Measurements from ENCODE around the gene FXYD7. TPM values are rescaled to one million over a fixed set of nuclear protein-coding genes. Genes with fewer than 3 reads are reported as not detected.

FXYD7 gene
- polyA plus RNA-seq, 1 donor (not counting 4 experiments of a cell fraction or from before 2014, with no cell fraction given), result not detected

- Histone ChIP-seq H3K36me3 (ENCODE audit: control insufficient read depth in 2 of 2, extremely low read depth in 1 of 2, insufficient read depth in 2 of 2, low read length in 2 of 2) (peaks cover 0 to 4% of the 10 kb centered on the region in 2 experiments), H3K4me1 (ENCODE audit: control insufficient read depth, extremely low read depth, insufficient read depth, low read length) (peaks cover 13% of the 10 kb centered on the region), H3K4me3 (ENCODE audit: control insufficient read depth in 2 of 3, extremely low read depth in 1 of 3, insufficient read depth in 2 of 3, low read depth in 1 of 3, low read length in 3 of 3) (no peak overlapping the region), H3K79me2 (ENCODE audit: control insufficient read depth, insufficient read depth, low read length) (no peaks in the 10 kb centered on the region), H3K27me3 (ENCODE audit: control insufficient read depth, extremely low read depth, insufficient read depth, low read length) (no peaks in the 10 kb centered on the region), H4K20me1 (ENCODE audit: control insufficient read depth, extremely low read depth, insufficient read depth, low read length) (no peaks in the 10 kb centered on the region), H3K9me1 (ENCODE audit: control insufficient read depth, extremely low read depth, insufficient read depth, low read length) (no peaks in the 10 kb centered on the region), H3K4me2 (ENCODE audit: control insufficient read depth, extremely low read depth, insufficient read depth, low read depth, low read length) (no peak overlapping the region), H3K9ac (ENCODE audit: control insufficient read depth, extremely low read depth, insufficient read depth, low read length) (no peak overlapping the region), H3K9me3 (ENCODE audit: control insufficient read depth, low read depth, low read length) (no peaks in the 10 kb centered on the region), H3K27ac (ENCODE audit: control insufficient read depth, insufficient read depth, low read length) (no peak overlapping the region), H2AFZ (ENCODE audit: control insufficient read depth, low read length) (no peak overlapping the region)
- dilution Hi-C loops (cut with MboI; ENCODE audit: extremely low pct_ligation_motif_present, low sequenced_read_pairs), result no loop called here
- TF ChIP-seq, protein P1, sequence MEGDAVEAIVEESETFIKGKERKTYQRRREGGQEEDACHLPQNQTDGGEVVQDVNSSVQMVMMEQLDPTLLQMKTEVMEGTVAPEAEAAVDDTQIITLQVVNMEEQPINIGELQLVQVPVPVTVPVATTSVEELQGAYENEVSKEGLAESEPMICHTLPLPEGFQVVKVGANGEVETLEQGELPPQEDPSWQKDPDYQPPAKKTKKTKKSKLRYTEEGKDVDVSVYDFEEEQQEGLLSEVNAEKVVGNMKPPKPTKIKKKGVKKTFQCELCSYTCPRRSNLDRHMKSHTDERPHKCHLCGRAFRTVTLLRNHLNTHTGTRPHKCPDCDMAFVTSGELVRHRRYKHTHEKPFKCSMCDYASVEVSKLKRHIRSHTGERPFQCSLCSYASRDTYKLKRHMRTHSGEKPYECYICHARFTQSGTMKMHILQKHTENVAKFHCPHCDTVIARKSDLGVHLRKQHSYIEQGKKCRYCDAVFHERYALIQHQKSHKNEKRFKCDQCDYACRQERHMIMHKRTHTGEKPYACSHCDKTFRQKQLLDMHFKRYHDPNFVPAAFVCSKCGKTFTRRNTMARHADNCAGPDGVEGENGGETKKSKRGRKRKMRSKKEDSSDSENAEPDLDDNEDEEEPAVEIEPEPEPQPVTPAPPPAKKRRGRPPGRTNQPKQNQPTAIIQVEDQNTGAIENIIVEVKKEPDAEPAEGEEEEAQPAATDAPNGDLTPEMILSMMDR (optimal IDR thresholded peaks at IDR 0.05 in 1 of 3, IDR thresholded peaks at IDR 0.05 in 1 of 3, conservative IDR thresholded peaks at IDR 0.05 in 1 of 3; ENCODE audit: extremely low read depth in 1 of 3, insufficient read depth in 2 of 3, low read length in 3 of 3), result no peak
- TF ChIP-seq EZH2 (IDR thresholded peaks at IDR 0.05; ENCODE audit: low read length), result no peak
- no peak for DNase-seq (ENCODE audit: low read depth, low spot score)
- no peak for FAIRE-seq
Observed at GRCh38 chr19:35174226-35174625, 31.2 kb downstream of the FXYD7 start.

DNA sequence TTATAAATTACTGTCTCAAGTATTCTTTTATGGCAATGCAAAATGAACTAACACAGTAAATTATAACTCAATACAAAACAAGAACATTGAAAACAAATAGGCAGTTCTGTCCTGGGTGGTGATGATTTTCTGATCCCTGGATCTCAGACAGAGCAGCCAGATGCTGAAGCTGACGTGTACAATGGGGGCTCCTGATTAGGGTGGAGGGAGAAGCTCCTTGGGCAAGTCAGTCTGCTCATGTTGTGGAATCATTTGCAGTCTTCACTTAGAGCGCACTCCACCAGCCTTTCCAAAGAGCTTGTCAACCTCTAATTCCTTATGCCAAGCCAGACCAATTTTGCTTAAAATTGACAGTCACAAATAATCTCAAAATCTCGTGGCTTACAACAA is 33.1 kb downstream of the FXYD7 start:
- Histone ChIP-seq H3K9me3 (ENCODE audit: control insufficient read depth, low read depth, low read length) (no peaks in the 10 kb centered on the region), H3K36me3 (ENCODE audit: control insufficient read depth in 2 of 2, extremely low read depth in 1 of 2, insufficient read depth in 2 of 2, low read length in 2 of 2) (no peaks in the 10 kb centered on the region), H3K79me2 (ENCODE audit: control insufficient read depth, insufficient read depth, low read length) (no peaks in the 10 kb centered on the region), H3K9me1 (ENCODE audit: control insufficient read depth, extremely low read depth, insufficient read depth, low read length) (no peaks in the 10 kb centered on the region), H3K4me3 (ENCODE audit: control insufficient read depth in 2 of 3, extremely low read depth in 1 of 3, insufficient read depth in 2 of 3, low read depth in 1 of 3, low read length in 3 of 3) (no peak overlapping the region), H3K4me2 (ENCODE audit: control insufficient read depth, extremely low read depth, insufficient read depth, low read depth, low read length) (no peak overlapping the region), H3K4me1 (ENCODE audit: control insufficient read depth, extremely low read depth, insufficient read depth, low read length) (peaks cover 8% of the 10 kb centered on the region), H3K27me3 (ENCODE audit: control insufficient read depth, extremely low read depth, insufficient read depth, low read length) (no peaks in the 10 kb centered on the region), H4K20me1 (ENCODE audit: control insufficient read depth, extremely low read depth, insufficient read depth, low read length) (no peaks in the 10 kb centered on the region), H2AFZ (ENCODE audit: control insufficient read depth, low read length) (no peak overlapping the region), H3K9ac (ENCODE audit: control insufficient read depth, extremely low read depth, insufficient read depth, low read length) (no peak overlapping the region), H3K27ac (ENCODE audit: control insufficient read depth, insufficient read depth, low read length) (no peak overlapping the region)
- DNase-seq (ENCODE audit: low read depth, low spot score) (no peak), FAIRE-seq (no peak)
- dilution Hi-C loops (cut with MboI; ENCODE audit: extremely low pct_ligation_motif_present, low sequenced_read_pairs), result no loop called here
- no peak for TF ChIP-seq EZH2 (IDR thresholded peaks at IDR 0.05; ENCODE audit: low read length)
- TF ChIP-seq, protein P1 (optimal IDR thresholded peaks at IDR 0.05 in 1 of 3, IDR thresholded peaks at IDR 0.05 in 1 of 3, conservative IDR thresholded peaks at IDR 0.05 in 1 of 3; ENCODE audit: extremely low read depth in 1 of 3, insufficient read depth in 2 of 3, low read length in 3 of 3), result no peak
